Erythroblast (primary cell): ENCODE results near the gene C17orf113.

Experiments
- GATA1 ChIP-seq: IDR thresholded peaks from 2 replicates; pipeline ENCODE4 v1.6.1; 2011; ENCODE audit warnings: low read depth, mild to moderate bottlenecking, control low read depth, low read length, moderate library complexity
- POLR2A ChIP-seq: IDR thresholded peaks from 2 replicates; pipeline ENCODE4 v1.6.1; 2011; ENCODE audit warnings: mild to moderate bottlenecking, low read length

GRCh38 chr17:41992576-41992975, 57.8 kb downstream of the C17orf113 start:
- TF ChIP-seq POLR2A, result no peak
- TF ChIP-seq GATA1, result no peak
